ENCODE data around the gene CCDC57.

CCDC57 gene

DNA sequence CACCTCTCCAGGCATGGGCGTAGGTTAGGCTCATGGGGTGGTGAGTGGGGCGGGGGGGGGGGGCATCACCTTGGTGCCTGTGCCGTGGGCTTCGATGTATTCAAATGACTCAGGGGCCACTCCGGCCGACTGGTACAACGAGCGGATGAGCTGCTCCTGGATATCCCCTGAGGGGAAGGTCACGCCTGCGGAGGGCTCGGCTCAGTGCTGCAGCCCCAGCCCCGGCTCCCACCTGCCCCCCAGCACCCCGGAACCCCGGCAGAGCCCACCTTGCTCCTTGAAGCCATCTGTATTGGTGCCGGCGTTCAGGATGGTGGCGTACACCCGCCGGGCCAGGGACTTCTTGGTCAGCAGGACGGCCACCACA is 120.0 kb downstream of the CCDC57 start:
- DNase-seq (ENCODE audit: low read depth), result no peak

DNA sequence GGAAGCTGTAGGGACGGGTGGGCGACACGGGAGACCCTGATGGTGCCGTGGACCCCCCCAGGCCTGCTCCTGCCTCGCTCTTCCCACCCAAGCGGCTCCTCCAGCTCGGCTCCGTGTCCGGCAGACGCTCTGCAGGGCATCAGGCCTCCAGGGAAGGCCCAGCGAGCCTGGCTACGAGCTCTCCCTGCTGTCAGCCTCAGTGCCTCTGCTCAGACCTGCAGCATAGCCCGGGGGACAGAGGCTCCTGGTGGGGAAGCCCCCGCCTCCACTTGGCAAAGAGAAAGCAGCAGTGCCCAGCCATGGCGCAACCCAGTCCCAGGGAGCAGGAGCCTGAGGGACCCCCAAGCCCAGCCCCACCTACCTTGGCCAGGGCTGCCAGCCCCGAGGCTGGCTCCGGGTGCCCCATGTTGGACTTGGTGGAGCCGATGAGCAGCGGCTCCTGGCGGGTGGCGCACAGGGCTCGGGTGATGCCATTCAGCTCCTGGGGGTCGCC is 120.5 kb downstream of the CCDC57 start:
- DNase-seq (ENCODE audit: low read depth), result no peak

DNA sequence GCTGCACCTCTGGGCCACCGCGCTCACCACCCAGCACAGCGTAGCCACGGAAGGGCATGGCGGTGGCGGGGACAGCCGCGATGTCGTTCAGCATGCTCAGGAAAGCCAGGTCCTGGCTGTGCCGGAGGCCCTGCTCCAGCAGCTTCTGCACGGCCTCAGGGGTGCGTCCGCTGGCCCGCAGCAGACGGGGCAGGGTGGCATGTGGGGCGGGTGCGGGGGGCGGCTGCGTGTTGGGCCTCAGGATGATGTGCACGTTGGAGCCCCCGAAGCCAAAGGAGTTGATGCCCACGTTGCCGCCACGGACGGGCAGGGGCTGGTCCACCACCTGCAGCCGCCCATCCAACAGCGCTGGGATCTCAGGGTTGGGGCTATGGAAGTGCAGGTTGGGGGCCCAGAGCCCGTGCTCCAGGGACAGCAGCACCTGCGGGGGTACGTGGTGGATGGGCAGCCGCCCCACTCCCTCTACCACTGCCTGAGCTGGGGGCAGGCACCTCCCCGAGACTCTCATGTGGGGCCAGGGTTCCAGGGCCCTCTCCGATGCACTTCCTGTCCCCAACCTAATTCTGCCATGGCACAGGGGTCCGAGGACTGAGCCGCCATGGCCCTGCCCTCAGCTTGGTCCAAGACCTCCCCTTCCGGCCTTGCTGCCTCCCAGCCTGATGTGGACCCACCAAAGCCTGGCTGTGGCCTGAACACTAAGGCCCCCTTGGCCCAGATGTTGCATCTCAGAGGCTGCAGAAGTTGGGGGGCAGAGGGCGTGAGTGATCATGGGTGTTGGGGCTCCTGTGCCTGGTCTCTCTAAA is 121.2 kb downstream of the CCDC57 start:
- DNase-seq (ENCODE audit: low read depth), result no peak

DNA sequence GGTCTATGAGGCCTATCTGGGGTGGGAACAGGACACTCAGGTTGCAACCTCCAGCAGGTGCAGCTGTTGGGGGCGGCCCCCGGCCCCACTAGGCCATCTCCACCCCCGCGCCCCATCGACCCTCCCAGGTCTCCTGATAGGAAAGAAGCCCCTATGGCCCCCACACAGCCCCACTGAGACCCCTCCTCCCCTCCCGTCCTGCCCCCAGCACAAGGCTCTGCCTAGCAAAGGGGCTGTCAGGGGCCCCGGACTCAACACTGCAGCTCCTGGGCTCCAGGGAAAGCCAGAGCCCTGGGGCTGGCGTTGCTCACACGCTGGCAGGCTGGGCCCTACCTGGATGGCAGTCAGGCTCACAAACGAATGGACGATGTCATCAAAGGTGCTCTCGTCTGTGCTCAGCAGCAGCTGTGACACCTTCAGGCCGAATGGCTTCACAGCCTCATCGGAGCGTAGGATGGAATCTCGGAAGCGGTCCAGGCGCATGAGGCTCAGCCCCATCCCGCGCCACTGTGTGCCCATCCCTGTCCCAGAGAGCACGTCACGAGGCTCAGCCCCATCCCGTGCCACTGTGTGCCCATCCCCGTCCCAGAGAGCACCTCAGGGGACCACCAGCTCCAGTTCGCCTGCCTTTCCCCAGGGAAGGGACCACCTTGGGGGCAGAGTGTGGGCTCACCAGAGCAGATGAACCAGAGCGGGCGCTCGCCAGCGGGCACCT is 121.9 kb downstream of the CCDC57 start:
- DNase-seq (ENCODE audit: low read depth), result no peak

DNA sequence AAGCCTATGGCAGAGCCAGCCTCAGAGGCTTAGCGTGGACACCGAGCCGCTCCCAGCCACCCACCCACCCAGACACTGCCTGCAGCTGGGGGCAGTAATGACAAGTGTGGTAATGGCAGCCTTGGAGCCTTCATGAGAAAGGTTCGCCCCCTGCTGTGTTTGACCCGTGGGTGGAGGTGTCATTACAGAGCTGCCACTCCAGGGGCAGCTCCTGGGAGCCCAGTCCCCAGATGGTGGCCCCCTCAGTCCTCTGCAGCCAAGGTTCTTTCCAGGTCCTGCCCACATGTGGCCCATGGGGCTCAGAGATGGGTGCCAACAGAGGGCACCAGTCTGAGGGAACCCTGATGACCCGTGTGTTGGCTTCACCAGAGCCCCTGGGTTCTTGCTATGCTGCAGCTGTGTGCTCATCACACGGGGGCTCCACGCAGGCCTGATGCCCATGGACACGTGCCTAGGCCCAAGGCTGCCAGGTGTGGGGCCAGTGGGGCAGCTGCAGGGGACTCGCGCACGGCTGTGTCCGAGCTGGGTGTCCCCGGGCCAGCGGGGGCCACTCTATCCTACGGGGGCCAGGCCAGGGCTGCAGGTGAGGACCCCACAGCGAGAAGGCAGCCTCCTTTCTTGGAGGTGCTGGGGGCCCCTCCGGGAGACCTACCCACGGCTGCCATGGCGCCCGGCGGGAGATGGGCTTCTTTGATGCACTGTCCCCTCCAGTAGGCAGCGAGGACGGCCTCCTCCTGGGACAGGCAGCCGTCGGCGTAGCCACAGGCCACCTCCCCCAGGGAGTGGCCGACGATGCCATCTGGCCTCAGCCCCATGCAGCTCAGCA is 122.7 kb downstream of the CCDC57 start:
- DNase-seq (ENCODE audit: low read depth), result no peak

DNA sequence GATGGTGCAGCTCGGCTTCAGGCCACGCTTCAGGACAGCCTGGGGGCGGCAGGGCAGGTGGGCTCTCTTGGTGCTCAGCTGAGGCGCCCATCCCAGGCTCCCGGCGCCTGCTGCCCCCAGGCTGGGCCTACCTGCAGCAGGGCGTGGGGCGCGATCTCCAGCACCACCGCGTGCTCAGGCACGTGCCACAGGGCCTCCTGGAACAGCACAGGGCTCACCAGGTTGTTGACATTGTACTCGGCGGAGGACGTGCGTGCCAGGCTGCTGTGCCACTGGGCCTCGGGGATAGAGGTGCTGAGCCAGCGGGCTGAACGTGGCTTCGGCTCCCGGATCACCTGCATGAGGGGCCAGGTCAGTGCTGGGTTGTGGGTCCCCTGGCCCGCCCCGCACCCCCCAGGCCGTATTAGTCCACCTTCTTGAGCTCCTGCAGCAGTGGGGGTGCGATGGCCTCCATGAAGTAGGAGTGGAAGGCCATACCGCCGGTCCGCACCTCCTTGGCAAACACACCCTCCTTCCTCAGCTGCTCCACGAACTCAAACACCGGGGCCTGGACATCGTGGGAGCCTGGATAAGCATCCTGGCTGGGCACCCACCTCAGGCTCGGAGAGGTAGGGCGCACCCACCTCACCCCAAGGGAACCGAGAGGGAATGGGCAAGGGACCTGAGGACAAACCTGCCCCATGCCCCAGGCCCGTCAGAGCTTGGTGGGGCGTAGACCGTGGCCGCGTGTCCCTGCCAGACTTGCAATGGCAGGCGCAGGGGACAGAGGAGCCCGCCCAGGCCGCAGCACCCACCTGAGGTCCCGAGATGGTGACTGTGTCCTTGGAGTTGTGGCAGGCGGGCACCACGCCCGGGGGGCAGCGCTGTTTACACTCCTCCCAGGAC is 123.6 kb downstream of the CCDC57 start:
- DNase-seq (ENCODE audit: low read depth), result no peak

DNA sequence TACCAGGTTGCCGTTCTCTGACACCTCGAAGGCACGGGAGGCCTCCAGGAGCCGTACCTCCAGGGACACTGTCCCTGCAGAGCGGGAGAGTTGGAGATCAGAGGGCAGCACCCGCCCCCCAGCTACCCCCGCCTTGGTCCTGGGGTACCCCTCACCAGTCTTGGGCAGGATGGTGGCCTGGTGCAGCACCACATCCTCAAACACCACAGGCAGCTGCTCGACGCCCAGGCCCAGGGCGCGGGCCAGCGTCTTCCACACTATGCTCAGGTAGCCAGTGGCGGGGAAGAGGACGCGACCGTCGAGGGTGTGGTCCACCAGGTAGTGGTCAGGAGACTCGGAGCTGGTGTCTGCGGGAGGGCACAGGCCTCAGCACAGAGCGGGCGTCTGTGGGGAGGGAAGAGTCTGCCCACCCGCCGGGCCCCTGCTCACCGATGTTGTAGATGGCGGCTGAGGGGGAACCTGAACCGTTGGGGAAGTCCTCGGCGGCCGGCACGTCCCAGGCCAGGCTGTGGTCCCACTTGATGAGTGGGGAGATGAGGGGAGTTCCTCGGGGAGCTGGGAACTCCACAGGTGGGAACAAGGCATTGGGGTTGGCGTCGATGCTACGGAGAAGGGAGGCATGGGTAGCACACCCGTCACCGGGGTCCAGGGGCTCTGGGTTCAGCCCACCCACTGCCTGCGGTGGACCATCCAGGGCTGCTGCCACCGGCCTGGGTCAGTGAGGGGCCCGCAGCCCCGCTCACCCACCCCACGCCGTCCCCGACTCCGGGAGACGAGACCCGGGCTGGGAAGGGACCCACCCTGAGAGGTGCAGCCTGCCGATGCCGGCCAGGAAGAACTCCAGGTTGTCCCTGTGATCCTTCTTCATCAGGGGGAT is 124.4 kb downstream of the CCDC57 start:
- no peak for DNase-seq (ENCODE audit: low read depth)

DNA sequence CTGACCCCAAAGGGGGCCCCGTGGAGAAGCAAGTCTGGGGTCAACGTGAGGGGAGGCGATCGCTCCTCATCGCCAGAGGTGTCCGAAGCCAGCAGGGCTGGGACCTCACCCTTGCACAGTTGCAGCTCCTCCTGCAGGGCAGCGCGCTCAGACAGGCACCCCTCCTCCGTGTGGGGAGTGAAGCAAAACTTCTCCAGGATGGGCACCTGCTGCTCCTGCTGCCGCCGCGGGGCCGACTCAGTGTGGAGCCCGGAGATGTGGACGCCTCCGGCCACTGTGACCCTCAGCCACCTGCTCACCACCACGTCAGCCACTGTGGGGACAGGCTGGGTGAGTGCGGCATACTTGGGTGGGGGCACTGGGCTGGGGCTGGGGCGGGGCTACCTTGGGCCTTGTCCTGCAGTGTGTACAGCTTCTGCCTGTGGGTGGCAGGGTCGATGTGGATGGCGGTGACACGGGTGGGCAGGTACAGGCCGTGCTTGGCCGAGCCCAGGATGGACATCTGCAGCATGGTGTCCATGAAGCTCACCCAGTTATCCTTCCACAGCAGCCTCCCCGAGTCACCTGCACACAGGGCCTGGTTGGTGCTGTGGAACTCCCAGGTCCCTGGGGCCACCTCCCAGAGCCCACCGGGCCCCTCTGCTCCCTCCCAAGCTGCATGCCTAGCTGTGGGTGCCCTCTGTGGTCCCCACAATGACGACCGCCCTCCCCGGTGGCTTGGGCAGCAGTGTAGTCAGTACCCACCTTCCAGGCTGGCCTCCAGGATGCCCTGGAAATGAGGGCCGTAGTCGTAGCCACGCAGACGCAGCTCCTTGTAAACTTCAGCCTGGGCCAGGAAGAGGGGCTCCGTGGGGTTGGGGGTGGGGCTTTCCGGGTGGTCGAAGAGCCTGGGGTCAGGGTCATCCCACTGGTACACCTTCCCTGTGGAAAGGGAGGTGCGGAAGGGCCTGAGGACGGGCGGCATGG is 125.4 kb downstream of the CCDC57 start:
- DNase-seq (ENCODE audit: low read depth), result no peak

DNA sequence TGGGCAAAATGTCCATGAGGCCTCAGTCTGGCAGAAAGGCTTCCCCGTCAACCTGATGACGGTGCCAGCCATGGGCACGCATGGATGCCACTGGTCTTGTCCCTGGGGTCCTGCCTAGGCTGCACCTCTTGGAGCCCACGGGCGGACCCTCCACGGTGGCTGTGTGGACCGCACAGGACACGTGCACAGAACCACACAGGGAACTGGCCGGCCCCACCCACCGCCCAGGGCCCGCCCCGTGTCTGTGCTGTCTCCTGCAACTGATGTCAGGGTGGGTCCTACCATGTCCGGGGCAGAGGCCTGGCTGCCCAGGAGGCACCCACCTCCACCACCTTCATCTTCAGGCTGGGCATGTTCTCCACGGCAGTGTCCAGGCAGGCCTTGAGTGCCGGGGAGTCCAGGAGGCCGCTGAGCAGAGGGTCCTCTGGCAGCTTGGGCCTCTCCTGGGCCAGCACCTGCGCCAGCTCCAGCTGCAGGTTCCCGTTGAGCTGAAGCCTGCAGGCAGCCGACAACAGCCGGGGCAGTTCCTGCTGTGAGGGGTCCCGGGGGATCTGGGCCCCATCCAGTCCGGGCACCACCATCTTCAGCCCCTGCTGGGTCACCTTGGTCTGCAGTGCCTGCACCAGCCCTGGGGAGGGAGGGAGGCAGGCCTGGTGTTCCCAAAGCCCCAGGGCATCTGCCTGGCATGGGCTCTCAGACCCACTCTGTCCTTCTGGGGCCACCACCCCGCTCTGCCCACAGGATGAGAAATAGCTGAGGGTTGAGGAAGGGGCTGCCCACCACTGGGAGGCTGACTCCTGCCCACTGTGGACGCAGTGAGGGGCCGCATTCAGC is 126.5 kb downstream of the CCDC57 start:
- no peak for DNase-seq (ENCODE audit: low read depth)

DNA sequence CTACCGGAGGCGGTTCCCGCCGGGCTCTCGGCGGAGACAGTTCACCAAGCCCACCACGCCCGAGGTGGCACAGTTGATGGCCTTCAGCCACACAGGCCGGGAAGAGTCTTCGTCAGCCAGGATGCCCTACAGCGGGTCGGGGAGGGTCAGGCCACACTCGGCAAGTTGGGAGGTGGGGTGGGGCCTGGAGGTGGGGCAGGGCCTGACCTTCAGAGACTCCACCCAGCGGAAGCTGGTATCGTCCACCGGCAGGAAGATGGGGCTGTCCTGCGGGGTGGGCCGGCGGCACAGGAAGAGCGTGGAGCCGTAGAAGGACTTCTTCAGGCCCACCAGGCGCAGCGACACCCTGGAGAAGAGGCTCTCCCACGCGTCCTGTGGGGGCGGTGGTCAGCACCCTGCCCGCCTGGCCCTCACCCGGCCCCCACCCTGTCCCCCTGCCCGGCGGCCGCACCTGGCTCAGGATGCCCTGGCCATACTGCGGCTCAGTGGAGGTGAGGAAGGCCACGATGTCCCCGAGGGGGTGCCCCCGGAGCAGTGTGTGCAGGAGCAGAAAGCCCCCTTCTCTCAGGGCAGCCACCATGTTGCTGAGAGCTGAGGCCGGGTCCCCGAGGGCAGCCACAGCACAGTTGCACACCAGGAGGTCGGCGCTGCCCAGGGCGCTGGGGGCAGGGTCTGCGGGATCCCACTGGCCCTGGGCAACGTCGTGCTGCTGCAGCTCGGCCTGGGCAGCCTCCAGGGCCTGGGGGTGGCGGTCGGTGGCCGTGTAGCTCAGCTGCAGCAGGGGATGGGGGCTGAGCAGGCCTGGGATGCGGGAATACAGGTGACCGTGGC is 127.4 kb downstream of the CCDC57 start:
- DNase-seq (ENCODE audit: low read depth), result no peak

DNA sequence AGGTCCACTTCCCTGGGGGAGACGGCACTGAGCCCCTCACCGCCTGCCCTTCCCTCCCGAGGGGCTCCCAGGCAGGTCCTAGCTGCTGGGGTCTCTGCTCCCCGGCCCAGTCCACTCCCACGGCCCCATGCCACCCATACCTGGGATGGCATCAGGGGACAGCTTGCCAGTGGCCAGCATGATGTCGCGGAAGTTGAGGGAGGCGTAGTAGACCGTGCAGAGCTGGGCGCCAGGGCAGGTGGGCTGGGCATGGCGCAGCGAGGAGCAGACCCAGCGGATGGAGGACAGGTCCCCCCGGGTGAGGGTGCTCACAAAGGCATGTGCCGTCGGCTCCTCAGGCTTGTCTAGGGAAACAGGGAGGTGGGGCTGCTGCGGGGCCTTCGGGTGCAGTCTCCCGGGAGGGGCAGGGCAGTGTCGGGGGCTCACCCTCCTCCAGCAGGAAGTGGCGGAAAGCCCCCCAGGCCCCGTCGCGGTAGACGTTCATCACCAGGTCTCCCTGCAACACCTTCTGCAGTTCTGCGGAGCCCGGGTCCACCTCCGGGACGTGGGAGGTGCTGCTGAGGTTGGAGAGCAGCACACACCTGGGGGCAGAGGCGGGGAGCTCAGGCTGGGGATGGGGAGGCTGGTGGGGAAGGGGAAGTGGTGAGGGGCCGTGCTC is 128.1 kb downstream of the CCDC57 start:
- no peak for DNase-seq (ENCODE audit: low read depth)

DNA sequence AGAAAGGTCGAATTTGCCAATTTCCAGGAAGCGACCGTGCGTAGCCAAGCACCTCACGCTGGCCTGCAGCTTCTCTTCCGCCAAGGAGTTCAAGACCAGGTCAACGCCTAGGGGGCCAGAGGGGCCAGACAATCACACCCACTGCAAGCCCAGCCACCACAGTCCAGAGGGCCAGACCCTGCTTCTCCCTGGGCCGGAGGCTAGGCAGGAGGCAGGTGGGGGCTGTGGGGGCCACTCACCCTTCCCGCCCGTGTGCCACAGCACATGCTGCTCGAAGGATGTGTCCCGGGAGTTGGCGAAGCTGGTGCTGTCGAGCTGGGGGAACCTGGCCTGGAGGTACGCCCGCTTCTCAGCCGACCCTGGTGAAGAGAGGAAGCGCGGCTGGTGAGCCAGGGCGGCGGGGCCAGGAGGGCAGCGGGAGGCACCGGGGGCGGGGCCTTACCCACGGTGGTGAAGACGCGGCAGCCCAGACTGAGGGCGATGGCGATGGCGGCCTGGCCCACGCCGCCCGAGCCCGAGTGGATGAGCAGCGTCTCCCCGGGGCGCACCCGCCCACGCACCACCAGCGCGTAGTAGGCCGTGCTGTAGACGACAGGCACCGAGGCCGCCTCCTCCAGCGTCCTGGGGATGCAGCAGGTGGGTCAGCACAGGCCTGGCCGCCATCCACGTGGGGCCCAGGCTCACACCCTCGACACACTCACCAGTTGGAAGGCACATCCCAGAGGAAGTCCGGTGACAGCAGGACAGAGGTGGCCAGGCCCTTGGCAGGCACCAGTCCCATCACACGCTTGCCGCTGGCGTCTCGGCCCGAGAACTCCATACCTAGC is 128.9 kb downstream of the CCDC57 start:
- no peak for DNase-seq (ENCODE audit: low read depth)

DNA sequence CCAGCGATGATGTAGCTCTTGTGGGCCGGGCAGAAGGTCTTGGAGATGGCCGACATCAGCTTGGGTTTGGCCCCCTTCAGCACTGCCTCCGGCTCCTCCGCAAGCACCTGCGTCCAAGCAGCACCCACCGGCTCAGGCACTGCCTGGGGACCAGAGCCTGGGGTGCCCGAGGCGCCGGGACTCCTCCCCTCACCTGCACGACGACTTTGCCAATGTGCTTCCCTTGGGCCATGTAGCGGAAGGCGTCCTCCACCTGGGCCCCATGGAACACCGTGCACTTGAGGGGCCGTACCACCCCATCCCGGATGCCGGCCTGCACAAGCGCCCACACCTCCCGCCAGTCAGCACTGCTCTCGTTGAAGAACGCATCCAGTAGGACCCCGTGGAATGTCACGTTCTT is 129.6 kb downstream of the CCDC57 start:
- no peak for DNase-seq (ENCODE audit: low read depth)

DNA sequence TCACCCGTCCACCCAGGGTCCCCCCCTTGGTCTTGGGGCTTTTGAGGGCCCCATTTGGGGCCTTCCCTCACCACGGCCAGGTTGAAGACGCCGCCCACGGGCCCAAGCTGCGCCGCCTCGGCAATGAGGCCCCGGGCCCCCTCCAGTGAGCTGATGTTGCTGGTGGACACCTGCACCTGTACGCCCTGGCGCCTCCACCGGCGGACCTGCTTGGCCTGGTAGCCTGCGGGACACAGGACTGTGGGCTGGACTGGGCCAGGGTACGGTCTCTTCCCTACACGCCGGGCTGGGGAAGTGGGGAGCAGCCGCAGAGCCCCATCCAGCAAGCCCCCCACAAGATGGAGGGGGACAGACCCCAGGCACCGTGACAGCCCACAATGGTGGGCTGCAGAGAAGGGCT is 130.2 kb downstream of the CCDC57 start:
- DNase-seq (ENCODE audit: low read depth), result no peak

DNA sequence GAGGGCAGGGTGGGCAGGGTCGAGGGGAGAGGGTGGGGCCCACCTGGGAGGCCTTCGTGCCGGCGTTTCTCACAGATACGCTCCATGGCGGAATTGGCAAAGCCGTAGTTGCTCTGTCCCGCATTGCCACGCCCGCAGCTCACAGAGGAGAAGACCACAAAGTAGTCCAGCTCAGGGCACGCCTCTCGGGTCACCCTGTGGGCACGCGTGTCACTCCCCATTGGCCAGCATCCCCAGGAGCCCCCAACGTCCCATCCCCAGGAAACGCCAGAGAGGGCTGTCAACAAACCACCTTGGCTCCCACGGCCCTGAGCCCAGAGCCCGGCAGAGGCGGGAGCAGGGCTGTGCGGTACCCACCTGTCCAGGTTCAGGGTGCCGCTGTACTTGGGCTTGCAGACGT is 130.7 kb downstream of the CCDC57 start:
- DNase-seq (ENCODE audit: low read depth), result no peak

DNA sequence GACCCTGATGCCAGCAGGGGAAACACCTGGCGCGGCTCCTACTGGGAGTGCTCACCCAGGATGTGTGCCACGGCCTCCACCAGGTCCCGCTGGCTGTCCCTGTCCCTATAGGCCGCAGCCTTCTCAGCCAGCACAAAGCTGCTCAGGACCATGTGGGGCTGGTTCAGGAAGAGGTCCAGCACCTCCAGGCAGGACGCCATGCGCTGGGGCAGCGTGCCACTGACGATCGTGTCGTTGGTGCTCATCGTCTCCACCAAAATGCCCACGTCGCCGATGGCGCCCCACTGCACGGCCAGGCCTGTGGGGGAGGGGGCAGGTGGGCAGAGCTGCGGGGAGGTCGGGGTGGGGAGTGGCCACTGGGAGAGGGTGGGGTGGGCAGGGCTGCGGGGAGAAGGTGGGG is 131.1 kb downstream of the CCDC57 start:
- DNase-seq (ENCODE audit: low read depth), result no peak
